Cardiac fibroblast (primary cell): ENCODE results near the gene SKP2.

ENCODE experiments used
- DNase-seq, 2 donors: peaks; one replicate each; pipeline versions ENCODE4 v3.0.0 to v3.0.0-alpha.2; 2010; ENCODE audit warnings: low read depth in 2 of 2
- H3K4me3 ChIP-seq, 2 donors: replicated peaks in 1 of 2; 1 replicate in 1 of 2; 2 replicates in 1 of 2; pipeline ENCODE4 v1.5.1; 2011; ENCODE audit warnings: low read depth in 2 of 2, low read length in 2 of 2, mild to moderate bottlenecking in 2 of 2, moderate library complexity in 1 of 2
- TF ChIP-seq, protein P1 (sequence below): IDR thresholded peaks from one replicate; pipeline ENCODE4 v1.5.1; 2011; ENCODE audit warnings: low read depth, mild to moderate bottlenecking, low read length, inconsistent platforms

SKP2 gene

DNA sequence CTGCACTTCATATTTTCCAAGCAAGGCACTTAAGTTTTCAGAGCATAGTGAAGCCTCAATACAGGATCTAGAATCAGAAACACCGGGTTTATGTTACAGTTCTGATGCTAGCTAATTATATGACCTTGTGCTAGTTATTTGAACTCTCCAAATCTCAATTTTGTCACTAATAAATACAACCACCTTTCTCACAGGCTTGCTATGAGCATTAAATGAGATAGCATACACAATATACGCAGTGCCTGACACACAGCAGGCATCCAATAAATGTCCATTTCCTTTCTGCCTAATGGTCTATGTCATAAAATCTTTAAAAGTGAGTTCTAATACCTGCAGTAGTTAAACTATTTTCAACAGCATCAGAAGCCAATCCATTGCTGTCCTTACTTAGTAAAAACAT is 56.9 kb downstream of the SKP2 start:
- DNase-seq: no peak
- no peak overlapping the region for H3K4me3 ChIP-seq
- TF ChIP-seq, protein P1, sequence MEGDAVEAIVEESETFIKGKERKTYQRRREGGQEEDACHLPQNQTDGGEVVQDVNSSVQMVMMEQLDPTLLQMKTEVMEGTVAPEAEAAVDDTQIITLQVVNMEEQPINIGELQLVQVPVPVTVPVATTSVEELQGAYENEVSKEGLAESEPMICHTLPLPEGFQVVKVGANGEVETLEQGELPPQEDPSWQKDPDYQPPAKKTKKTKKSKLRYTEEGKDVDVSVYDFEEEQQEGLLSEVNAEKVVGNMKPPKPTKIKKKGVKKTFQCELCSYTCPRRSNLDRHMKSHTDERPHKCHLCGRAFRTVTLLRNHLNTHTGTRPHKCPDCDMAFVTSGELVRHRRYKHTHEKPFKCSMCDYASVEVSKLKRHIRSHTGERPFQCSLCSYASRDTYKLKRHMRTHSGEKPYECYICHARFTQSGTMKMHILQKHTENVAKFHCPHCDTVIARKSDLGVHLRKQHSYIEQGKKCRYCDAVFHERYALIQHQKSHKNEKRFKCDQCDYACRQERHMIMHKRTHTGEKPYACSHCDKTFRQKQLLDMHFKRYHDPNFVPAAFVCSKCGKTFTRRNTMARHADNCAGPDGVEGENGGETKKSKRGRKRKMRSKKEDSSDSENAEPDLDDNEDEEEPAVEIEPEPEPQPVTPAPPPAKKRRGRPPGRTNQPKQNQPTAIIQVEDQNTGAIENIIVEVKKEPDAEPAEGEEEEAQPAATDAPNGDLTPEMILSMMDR: no peak

GRCh38 chr5:36209664-36210063 is 57.8 kb downstream of the SKP2 start:
- peak in 1 of 2 donors; percentile 60 for DNase-seq
- TF ChIP-seq, protein P1: no peak

DNA sequence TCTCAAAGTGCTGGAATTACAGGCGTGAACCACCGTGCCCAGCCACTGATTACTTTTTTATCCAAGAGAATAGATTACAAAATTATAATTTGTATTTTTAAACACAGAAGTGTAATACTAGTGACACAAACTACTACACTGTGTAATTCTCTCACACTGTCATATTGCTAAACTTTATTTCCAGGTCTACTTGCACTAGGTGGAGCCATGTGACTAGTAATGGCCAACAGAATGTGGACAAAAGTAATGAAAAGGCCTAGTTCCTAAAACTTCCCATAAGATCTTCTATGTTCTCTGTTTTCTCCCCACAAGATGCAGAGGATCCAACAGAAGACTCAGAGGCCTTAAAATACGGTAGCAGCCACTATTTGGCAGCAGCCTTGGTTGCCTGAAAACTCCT is 62.5 kb downstream of the SKP2 start:
- no peak overlapping the region for H3K4me3 ChIP-seq
- no peak for DNase-seq
- TF ChIP-seq, protein P1: no peak

More at GRCh38 chr5:36209664-36210063, 57.8 kb downstream of the SKP2 start:
- no peak overlapping the region for H3K4me3 ChIP-seq

GRCh38 chr5:36215910-36216309 is 64.0 kb downstream of the SKP2 start:
- H3K4me3 ChIP-seq: no peak overlapping the region
- TF ChIP-seq, protein P1: no peak
- DNase-seq: no peak

DNA sequence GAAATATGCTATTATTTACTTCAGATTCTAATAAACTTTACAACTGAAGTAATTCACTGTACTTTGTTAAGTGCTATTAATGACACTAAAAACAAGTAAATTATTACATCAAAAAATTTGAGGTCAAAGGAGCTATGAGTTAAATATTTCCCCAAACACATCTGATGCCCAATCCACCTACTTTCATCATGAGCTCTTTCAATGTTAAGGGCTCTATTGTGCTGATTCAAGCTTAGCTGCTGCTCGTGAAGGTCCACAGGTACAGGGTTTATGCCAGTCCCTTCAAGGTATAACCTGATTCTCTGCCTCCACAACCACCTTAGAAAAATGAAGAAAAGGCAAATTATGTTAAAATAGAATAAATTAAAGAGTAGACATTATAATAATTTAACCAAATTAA is 65.7 kb downstream of the SKP2 start:
- H3K4me3 ChIP-seq: no peak overlapping the region
- TF ChIP-seq, protein P1: no peak
- DNase-seq: no peak

DNA sequence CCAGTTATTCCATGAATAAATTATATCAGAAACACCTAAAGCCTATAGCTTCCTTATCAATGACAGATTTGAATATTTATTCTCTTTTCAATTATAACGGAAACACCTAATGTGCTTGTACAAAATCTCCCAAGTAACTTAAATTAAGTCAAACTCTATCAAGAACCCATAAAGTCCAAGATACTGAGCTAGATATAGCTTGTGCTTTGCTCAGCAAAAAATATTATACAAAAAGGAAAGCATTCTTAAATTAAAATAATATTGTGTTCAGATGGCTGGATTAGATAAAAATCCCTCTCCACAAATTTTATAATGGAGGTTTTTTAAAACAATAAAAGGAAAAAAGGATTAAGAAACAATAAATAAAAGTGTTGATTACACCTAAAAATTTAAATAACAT is 66.1 kb downstream of the SKP2 start:
- DNase-seq: no peak
- TF ChIP-seq, protein P1: no peak
- H3K4me3 ChIP-seq: no peak overlapping the region

GRCh38 chr5:36222620-36223019 is 70.7 kb downstream of the SKP2 start:
- TF ChIP-seq, protein P1: no peak
- no peak overlapping the region for H3K4me3 ChIP-seq
- no peak for DNase-seq
